ENCODE data around the gene PLSCR3. TPM values are rescaled to one million over a fixed set of nuclear protein-coding genes. Genes with fewer than 3 reads are reported as not detected.

Gene PLSCR3
- total and polyA plus RNA-seq, 2 donors (not counting 3 experiments of a cell fraction or from before 2014, with no cell fraction given): 59.9 to 94.8 TPM

DNA sequence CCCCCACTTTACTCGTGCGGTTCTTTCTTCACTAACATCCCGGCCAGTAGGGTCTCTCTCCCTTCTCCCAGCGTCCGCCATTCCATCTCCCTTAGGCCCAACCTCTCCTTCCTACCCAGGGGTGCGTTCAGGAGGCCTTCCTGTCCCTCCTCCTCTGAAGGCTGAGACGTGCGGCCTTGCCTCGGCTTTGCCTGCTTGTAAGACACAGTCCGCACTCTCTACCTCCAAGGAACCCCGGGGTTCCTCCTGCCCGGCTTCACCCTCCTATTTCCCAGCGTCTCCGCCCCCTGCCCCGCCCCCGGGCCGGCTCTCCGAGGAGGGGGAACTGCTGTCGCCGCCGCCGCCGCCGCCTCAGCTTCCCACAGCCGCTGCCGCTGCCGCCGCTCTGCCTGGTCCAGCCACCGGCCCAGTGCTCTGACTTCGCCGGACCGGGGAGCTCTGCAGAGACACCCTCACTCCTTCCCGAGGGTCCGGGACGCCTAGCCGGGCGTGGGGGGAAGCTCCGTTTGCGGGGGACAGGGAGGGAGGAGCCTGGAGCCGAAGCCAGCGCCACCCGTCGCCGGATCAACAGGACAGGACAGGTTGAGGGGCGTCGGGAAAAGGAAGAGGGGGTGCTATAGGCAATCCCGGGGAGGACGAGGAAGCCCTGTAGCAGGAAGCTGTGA is 43.8 kb upstream of the PLSCR3 start:
- TF ChIP-seq EZH2 (IDR thresholded peaks at IDR 0.05; ENCODE audit: borderline replicate concordance, low read depth, low read length, severe bottlenecking) (peak; percentile 38), GATA2 (IDR thresholded peaks at IDR 0.05; ENCODE audit: insufficient read depth, insufficient read length, low read depth, low read length) (no peak), POLR2AphosphoS5 (IDR thresholded peaks at IDR 0.05; ENCODE audit: insufficient read depth, low read depth, low read length) (no peak)
- TF ChIP-seq, protein P1, sequence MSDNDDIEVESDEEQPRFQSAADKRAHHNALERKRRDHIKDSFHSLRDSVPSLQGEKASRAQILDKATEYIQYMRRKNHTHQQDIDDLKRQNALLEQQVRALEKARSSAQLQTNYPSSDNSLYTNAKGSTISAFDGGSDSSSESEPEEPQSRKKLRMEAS (IDR thresholded peaks at IDR 0.05; ENCODE audit: insufficient read depth, insufficient read length): no peak
- TF ChIP-seq, protein P2, sequence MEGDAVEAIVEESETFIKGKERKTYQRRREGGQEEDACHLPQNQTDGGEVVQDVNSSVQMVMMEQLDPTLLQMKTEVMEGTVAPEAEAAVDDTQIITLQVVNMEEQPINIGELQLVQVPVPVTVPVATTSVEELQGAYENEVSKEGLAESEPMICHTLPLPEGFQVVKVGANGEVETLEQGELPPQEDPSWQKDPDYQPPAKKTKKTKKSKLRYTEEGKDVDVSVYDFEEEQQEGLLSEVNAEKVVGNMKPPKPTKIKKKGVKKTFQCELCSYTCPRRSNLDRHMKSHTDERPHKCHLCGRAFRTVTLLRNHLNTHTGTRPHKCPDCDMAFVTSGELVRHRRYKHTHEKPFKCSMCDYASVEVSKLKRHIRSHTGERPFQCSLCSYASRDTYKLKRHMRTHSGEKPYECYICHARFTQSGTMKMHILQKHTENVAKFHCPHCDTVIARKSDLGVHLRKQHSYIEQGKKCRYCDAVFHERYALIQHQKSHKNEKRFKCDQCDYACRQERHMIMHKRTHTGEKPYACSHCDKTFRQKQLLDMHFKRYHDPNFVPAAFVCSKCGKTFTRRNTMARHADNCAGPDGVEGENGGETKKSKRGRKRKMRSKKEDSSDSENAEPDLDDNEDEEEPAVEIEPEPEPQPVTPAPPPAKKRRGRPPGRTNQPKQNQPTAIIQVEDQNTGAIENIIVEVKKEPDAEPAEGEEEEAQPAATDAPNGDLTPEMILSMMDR (IDR thresholded peaks at IDR 0.05; ENCODE audit: extremely low read depth in 1 of 2, insufficient read depth in 1 of 2, low read depth in 1 of 2, low read length in 2 of 2): no peak
- Histone ChIP-seq H3K27me3 (ENCODE audit: control insufficient read depth in 2 of 2, insufficient read depth in 2 of 2, low read length in 2 of 2) (peaks cover 20 to 28% of the 10 kb centered on the region in 2 experiments), H3K4me1 (ENCODE audit: control insufficient read depth, extremely low read depth, insufficient read depth, low read length) (peaks cover 23% of the 10 kb centered on the region), H3K9ac (replicated peaks; ENCODE audit: extremely low read depth, insufficient read depth, low read length) (no peak overlapping the region), H3K4me3 (replicated peaks in 1 of 3; ENCODE audit: insufficient read depth in 1 of 3, low read depth in 1 of 3, low read length in 3 of 3) (peak overlapping the region in 1 of 3 experiments; percentile 23), H3K9me3 (replicated peaks; ENCODE audit: control insufficient read depth, insufficient read depth, low read length) (no peaks in the 10 kb centered on the region), H3K27ac (ENCODE audit: insufficient read depth, low read depth, low read length) (no peak overlapping the region), H3K9me1 (replicated peaks; ENCODE audit: control insufficient read depth, extremely low read depth, insufficient read depth, low read length) (no peaks in the 10 kb centered on the region), H3K36me3 (ENCODE audit: control insufficient read depth in 2 of 2, extremely low read depth in 1 of 2, insufficient read depth in 2 of 2, low read length in 2 of 2) (no peaks in the 10 kb centered on the region), H4K20me1 (replicated peaks; ENCODE audit: control insufficient read depth, extremely low read depth, insufficient read depth, low read length) (no peaks in the 10 kb centered on the region), H3K79me2 (ENCODE audit: control insufficient read depth, insufficient read depth, low read length) (no peaks in the 10 kb centered on the region), H2AFZ (ENCODE audit: low read depth, low read length) (no peak overlapping the region), H3K4me2 (ENCODE audit: insufficient read depth, low read length) (no peak overlapping the region)
- ChIA-PET POLR2A (interaction anchor here (1.2 kb wide), 1 partner anchor 34 kb away, joined by 3 read pairs; the partner anchor contains the start of gene TMEM256), CTCF (interaction anchor here (0.7 to 4.4 kb wide), 10 partner anchors 7 to 151 kb away, joined by 3 to 70 read pairs (median 4); partner anchors contain the start of genes CHRNB1 and TMEM95)
- peak; percentile 18 for DNase-seq (ENCODE audit: low read depth, low spot score)
- no TSS peak for BruUV-seq (replicated peaks)
- dilution Hi-C loops (cut with MboI; ENCODE audit: extremely low pct_ligation_motif_present, low sequenced_read_pairs) (no loop called here), intact Hi-C loops (cut with micrococcal nuclease) (loop anchor here (1.0 to 5.0 kb wide), 5 partner anchors 17 to 249 kb away; partner anchors contain the start of genes CTDNEP1, ELP5, SENP3 and TP53)
- no peak for FAIRE-seq

All from endothelial cell of umbilical vein (primary cell).